GM19099 (cell line): ENCODE measurements around the gene CUL9.

Experiments
- POLR2A ChIP-seq: IDR thresholded peaks from 3 replicates; pipeline ENCODE4 v1.6.1; 2011; ENCODE audit warnings: low read depth; ENCODE audit not compliant: insufficient read length; ENCODE audit errors: extremely low read depth

CUL9 gene

GRCh38 chr6:43248101-43248500 lies 66.1 kb downstream of the CUL9 start:
- no peak for TF ChIP-seq POLR2A

DNA sequence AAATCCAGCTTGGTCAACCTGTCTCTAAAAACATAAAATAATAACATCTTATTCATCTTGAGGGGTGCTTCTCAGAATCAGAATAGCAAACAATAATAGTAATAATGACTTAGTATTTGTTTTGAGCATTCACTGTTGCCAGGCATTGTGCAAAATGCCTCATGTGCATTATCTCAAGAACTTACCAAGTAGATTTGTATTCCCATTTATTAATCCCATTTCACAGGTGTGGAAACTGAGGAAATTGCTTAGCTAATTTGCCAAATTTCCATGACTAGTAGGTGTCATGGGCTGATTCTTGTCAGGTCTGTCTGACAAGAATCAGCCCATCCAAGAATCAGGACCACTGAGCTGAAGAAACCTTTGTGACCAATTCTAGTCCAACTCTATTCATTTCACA lies 66.8 kb downstream of the CUL9 start:
- TF ChIP-seq POLR2A, result no peak

DNA sequence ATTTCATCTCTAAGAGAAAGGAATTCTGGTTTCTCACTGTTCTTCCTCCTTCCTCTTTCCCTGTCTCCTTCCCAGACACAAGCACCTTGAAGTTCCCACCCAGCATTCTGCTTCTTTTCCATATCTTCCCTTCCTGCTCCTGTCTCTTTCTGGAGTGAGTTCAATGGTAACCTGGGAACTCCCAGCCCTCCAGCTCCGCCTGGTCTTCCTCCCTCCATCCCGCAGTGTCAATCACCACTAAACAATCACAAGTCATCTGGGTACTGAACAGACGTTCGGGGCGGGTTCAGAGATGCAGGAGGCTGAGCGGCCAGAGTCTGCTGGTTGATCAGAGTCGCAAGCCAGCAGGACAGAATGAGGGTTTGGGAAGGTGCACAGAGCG lies 69.0 kb downstream of the CUL9 start:
- TF ChIP-seq POLR2A, result no peak

GRCh38 chr6:43253401-43253800 lies 71.4 kb downstream of the CUL9 start:
- no peak for TF ChIP-seq POLR2A

DNA sequence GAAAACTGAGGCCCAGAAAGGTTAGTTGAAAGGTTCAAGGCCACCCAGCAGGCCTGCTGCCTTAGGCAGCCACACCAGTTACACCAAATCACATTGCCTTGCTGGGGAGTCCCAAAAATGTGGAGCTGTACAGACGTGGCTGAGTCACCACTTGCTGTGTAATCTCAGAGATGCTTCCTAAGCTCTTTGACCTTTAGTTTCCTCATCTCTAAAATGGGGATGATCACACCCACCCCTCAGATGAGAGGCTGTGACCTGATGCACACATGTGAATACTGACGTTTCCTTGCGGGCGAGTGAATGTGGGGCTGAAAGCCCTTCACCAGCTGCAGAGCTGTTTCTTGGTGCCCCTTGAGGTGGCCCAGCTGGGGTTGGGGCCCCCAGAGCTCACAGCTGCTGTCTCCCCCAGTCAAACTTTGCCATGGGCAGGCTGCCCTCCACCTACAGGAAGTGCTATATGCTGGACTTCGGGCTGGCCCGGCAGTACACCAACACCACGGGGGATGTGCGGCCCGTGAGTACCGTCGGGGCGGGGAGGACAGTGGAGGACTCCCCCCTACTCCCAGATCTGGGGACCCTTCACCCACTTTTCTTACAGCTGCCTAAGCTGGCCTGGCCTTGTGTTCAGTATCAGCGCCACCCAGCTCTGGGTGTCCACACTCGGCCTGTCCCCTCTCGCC lies 72.3 kb downstream of the CUL9 start:
- no peak for TF ChIP-seq POLR2A

- no peak for TF ChIP-seq POLR2A
Observed at GRCh38 chr6:43254846-43255245, 72.8 kb downstream of the CUL9 start.

DNA sequence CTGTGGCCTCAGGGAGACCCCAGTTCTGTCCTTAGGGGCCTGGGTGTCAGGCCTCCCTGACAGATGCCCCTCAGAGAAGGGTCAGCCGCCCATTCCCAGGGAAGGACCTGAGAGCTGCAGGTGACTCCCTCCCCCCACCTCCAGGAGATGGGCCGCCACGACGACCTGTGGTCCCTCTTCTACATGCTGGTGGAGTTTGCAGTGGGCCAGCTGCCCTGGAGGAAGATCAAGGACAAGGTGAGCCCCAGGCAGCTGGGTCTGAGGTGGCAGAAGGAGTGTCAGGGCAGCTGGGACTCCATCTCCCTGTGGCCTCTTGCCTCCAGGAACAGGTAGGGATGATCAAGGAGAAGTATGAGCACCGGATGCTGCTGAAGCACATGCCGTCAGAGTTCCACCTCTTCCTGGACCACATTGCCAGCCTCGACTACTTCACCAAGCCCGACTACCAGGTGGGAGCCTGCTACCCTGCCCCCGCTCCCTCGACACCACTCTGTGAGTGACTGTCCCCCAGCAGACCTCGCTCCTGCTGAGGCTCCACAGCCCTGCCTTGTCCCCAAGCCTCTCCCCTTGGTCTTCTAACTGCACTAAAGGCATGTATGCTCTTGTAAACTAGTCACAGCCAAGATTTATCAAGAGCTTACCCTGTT lies 73.5 kb downstream of the CUL9 start:
- TF ChIP-seq POLR2A, result no peak

GRCh38 chr6:43256670-43257366 lies 74.8 kb downstream of the CUL9 start:
- TF ChIP-seq POLR2A, result no peak

- TF ChIP-seq POLR2A, result no peak
Observed at GRCh38 chr6:43257367-43258145, 75.6 kb downstream of the CUL9 start.

DNA sequence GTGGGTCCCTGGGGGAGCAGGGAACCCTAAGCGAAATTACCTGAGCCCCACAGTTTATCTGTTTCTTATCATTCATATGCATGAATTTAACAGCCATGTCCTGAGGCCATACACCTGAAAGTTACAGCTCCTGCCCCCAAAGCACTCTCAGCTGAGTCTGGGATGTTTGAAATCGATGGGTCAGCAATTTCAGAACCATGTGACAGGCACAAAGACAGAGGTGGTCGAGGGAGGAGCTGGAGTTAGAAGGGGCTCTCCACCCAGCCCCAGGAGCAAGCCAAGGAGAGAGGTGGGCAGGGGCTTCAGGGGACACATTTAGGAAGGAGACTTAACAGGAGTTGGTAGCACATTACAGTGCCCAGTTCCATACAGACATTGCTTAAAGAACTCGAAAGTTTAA lies 76.2 kb downstream of the CUL9 start:
- no peak for TF ChIP-seq POLR2A

DNA sequence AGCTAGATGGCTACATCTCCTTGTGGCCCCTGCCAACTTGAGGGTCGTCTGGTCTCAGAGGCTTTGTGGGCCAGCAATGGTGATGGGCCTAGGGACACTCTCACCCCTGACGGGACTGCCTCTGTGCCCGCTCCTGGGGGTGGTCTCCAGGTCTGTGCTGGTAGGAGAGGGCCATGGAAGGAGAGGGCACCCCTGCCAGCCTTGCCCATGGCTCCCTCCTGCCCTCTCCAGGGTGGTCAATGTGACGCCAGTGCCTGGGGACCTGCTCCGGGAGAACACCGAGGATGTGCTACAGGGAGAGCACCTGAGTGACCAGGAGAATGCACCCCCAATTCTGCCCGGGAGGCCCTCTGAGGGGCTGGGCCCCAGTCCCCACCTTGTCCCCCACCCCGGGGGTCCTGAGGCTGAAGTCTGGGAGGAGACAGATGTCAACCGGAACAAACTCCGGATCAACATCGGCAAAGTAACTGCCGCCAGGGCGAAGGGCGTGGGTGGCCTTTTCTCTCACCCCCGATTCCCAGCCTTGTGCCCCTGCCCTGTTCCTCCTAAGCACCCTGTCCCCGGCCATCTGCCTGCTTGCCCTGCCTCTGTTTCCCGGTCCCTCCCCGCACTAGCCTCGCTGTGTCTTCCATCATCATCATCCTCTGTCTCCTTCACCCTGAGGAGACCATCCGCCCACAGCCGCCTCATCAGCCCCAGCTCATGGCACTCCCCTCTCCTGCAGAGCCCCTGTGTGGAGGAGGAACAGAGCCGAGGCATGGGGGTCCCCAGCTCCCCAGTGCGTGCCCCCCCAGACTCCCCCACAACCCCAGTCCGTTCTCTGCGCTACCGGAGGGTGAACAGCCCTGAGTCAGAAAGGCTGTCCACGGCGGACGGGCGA lies 77.1 kb downstream of the CUL9 start:
- TF ChIP-seq POLR2A, result no peak

GRCh38 chr6:43260791-43261190 lies 78.8 kb downstream of the CUL9 start:
- no peak for TF ChIP-seq POLR2A

DNA sequence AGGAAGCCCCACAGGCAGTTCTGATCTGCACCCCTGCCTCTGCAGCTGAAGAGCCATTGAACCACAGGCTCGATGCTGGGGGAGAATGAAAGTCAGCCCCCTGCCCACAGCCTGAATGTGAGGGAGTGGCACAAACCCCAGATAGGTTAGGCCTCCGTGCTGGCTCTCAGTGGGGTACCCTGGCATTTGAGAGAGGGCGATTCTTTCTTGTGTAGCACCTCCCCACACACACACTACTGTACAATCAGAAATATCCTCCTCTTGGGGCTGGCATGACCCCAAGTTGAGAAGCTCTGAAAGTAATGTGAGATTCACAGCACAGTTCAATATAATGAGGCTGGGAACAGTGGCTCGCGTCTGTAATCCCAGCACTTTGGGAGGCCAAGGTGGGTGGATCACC lies 79.2 kb downstream of the CUL9 start:
- TF ChIP-seq POLR2A, result no peak

GRCh38 chr6:43262000-43262779 lies 80.2 kb downstream of the CUL9 start:
- TF ChIP-seq POLR2A, result no peak

DNA sequence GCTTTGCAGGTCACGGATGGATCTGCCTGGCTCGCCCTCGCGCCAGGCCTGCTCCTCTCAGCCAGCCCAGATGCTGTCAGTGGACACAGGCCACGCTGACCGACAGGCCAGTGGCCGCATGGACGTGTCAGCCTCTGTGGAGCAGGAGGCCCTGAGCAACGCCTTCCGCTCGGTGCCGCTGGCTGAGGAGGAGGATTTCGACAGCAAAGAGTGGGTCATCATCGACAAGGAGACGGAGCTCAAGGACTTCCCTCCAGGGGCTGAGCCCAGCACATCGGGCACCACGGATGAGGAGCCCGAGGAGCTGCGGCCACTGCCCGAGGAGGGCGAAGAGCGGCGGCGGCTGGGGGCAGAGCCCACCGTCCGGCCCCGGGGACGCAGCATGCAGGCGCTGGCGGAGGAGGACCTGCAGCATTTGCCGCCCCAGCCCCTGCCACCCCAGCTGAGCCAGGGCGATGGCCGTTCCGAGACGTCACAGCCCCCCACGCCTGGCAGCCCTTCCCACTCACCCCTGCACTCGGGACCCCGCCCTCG lies 80.9 kb downstream of the CUL9 start:
- no peak for TF ChIP-seq POLR2A
